ENCODE results near the gene ETHE1.
"Not testable (repeated sequence)": the region's sequence is repeated elsewhere in the genome, so short reads cannot be mapped to it uniquely, and the experiment has no call there.

The ETHE1 gene

DNA sequence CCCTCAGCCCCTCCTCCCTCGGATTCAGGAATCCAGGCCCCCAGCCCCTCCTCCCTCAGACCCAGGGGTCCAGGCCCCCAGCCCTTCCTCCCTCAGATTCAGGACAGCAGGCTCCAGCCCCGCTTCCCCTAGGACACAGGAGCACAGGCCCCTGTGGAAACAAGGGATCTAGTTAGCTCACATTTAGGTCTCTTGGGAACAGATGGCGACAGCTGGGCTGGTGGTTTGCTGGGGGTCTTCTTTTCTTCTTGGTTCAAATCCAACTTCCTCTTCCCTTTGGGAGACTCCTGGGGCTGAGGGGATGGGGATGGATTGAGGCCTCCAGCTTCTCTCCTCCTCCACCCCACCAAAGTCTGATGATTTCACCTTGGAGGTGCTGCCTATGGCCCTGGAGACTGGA lies 25.6 kb upstream of the ETHE1 start:
- no peak for DNase-seq (ENCODE audit: extremely low read depth in 1 of 2, low read depth in 1 of 2)

DNA sequence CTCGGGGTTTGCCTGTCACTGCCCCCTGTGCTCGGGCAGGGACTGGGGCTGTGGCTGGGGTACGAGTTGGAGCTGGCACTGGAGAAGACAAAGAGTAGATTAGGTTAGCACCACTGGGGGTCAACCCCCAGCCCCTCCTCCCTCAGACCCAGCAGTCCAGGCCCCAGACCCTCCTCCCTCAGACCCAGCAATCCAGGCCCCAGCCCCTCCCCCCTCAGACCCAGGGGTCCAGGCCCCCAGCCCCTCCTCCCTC lies 25.1 kb upstream of the ETHE1 start:
- DNase-seq (ENCODE audit: extremely low read depth in 1 of 2, low read depth in 1 of 2), result no peak

- no peak for DNase-seq (ENCODE audit: extremely low read depth in 1 of 2, low read depth in 1 of 2)
Observed at GRCh38 chr19:43551399-43552197, 24.6 kb upstream of the ETHE1 start.

DNA sequence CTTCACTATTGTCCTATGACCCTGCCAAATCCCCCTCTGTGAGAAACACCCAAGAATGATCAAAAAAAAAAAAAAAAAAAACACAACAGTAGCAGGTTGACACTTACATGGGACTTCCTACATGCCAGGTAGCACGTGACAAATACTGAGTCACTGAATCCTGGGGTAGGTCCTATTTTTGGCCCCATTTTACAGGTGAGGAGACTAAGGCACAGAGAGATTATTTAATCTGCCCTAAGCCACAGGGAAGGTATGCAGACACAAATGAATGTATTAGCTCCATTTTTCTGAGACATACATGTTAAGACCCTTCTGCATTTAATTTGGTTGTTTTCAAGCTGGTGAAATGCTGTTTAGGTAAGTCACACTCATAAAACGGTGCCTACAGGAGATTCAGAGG lies 21.7 kb upstream of the ETHE1 start:
- no peak for DNase-seq (ENCODE audit: extremely low read depth in 1 of 2, low read depth in 1 of 2)

GRCh38 chr19:43547926-43548325 lies 20.9 kb upstream of the ETHE1 start:
- DNase-seq (ENCODE audit: extremely low read depth in 1 of 2, low read depth in 1 of 2), result not testable (repeated sequence)

DNA sequence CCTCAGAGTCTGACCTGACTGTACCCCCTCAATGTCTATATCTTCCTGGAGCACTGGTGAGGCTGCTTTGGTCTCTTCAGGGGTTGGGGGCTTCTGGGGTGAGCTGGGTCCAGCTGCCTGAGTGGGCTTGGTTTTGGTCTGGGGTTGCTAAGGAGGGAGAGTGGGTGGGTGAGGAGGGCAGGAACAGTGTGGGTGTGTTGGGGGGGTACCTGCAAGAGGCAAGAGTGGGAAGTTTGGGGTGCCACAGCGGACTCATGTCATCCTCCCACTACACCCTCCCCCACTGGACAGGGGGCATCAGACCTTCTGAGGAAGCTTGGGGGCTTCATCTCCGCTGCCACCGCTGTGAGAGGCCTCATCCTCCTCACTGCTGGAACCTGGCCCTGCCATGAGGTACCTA lies 19.6 kb upstream of the ETHE1 start:
- no peak for DNase-seq (ENCODE audit: extremely low read depth in 1 of 2, low read depth in 1 of 2)

- DNase-seq (ENCODE audit: extremely low read depth in 1 of 2, low read depth in 1 of 2), result no peak
Observed at GRCh38 chr19:43545981-43546380, 19.0 kb upstream of the ETHE1 start.

- no peak for DNase-seq (ENCODE audit: extremely low read depth in 1 of 2, low read depth in 1 of 2)
Observed at GRCh38 chr19:43545276-43545675, 18.3 kb upstream of the ETHE1 start.

DNA sequence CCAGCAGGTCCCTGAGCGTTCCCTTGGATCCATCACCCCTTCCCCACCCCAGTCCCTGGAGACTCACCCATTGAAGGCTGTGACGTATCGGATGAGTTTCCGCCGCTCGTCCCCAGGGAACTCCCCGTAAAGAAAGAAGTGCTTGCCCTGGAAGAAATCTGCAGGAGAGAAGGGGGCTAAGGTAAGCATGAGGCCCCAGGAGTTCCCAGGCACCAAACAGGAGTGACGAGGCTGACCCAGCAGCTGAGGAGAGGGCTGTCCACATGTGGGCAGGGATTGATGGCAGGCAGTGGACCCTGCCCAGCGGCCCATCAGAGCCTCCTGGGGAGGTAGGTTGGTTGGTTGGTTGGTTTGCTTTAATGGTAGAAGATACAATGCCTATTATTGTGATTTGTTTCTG lies 17.1 kb upstream of the ETHE1 start:
- DNase-seq (ENCODE audit: extremely low read depth in 1 of 2, low read depth in 1 of 2), result no peak

GRCh38 chr19:43541920-43542650 lies 15.1 kb upstream of the ETHE1 start:
- no peak for DNase-seq (ENCODE audit: extremely low read depth in 1 of 2, low read depth in 1 of 2)

- DNase-seq (ENCODE audit: extremely low read depth in 1 of 2, low read depth in 1 of 2), result no peak
Observed at GRCh38 chr19:43540381-43540780, 13.4 kb upstream of the ETHE1 start.

- no peak for DNase-seq (ENCODE audit: extremely low read depth in 1 of 2, low read depth in 1 of 2)
Observed at GRCh38 chr19:43538922-43539321, 11.9 kb upstream of the ETHE1 start.

DNA sequence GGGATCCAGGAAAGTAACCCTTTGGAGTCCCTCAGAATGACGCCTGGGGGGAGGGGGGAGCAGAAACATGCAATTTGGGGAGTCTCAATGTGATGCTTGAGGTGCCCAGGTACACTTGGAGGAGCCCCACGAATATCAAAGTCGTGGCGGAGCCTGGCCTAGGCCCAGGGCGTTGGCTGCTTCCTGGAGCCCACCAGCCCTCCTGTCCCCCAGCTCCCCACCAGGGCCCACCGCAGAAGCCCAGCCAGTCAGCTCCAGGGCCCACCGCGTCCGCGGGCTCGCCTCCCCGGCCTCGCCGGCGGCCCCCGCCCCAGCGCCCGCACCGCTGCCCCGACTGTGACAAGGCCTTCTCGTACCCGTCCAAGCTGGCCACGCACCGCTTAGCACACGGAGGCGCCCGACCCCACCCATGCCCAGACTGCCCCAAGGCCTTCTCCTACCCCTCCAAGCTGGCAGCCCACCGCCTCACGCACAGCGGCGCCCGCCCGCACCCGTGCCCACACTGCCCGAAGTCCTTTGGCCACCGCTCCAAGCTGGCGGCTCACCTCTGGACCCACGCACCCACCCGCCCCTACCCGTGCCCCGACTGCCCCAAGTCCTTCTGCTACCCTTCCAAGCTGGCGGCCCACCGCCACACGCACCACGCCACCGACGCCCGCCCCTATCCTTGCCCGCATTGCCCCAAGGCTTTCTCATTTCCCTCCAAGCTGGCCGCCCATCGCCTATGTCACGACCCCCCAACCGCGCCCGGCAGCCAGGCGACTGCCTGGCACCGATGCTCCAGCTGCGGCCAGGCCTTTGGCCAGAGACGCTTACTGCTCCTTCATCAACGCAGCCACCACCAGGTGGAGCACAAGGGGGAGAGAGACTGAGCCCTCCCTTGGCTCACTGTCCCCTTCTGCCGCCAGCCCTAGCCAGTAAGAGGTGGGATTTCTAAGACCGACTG lies 8.1 kb upstream of the ETHE1 start:
- DNase-seq (ENCODE audit: extremely low read depth in 1 of 2, low read depth in 1 of 2), result no peak

DNA sequence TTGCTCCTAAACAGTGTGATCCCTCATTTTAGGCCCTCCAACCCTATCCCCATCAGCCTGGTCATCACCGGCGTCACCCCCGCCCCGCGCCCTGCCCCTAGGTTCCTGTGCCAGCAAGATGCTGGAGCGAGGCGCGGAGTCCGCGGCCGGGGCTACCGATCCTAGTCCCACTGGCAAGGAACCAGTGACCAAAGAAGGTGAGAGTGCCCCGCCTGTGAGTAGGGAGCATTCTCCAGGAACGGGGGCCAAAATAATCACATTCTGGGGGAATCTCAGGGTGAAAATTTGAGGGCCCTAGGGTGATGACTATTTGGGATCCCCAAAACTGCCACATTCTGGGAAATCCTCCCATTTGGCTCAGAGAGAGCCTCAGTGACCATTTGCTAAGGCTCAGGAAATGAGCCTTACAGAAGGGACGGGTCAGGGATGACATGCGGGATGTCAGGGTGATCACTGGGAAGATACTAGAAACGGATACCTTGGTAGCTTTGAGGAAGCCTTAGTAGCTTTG lies 7.4 kb upstream of the ETHE1 start:
- no peak for DNase-seq (ENCODE audit: extremely low read depth in 1 of 2, low read depth in 1 of 2)

GRCh38 chr19:43533546-43534304 lies 6.7 kb upstream of the ETHE1 start:
- peak; percentile 85 to 99 for DNase-seq (ENCODE audit: extremely low read depth in 1 of 2, low read depth in 1 of 2)

DNA sequence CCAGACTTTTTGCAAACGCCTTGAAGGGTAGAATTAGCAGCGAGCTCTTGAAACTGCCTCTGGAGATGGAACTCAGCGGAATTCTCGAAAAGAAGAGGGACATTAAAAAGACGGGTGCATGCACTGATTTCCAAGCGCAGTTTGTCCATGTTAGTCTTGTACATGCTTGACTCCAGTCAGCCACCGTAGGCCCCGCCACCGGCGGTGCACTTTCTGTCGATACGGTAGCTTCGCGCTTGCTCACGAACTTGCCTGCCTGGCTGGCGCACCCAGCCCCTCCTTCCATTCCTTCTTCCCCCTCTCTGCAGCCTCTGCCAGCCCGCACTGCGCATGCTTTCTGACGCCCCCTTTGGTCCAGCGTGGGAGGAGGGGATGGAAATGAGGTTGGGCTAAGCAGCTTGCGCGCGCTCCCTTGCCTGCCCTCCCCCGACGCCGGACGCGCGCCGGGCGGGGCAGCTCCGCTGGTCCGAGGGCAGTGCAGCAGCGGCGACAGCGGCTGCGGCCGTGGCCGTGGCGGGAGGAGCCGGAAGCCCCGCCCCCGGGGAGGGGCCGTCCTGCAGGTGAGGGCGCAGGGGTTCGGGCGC lies 6.1 kb upstream of the ETHE1 start, which contains the start of gene ZNF575:
Gene ZNF575, plus strand, starts transcription at position 227 of the 584 bp plus-strand sequence. CDS start 1,235 bp downstream, outside the sequence.
- peak; percentile 81 to 91 for DNase-seq (ENCODE audit: extremely low read depth in 1 of 2, low read depth in 1 of 2)

- DNase-seq (ENCODE audit: extremely low read depth in 1 of 2, low read depth in 1 of 2), result peak in 1 of 2 donors; percentile 59
Observed at GRCh38 chr19:43532571-43532961, 5.6 kb upstream of the ETHE1 start.

DNA sequence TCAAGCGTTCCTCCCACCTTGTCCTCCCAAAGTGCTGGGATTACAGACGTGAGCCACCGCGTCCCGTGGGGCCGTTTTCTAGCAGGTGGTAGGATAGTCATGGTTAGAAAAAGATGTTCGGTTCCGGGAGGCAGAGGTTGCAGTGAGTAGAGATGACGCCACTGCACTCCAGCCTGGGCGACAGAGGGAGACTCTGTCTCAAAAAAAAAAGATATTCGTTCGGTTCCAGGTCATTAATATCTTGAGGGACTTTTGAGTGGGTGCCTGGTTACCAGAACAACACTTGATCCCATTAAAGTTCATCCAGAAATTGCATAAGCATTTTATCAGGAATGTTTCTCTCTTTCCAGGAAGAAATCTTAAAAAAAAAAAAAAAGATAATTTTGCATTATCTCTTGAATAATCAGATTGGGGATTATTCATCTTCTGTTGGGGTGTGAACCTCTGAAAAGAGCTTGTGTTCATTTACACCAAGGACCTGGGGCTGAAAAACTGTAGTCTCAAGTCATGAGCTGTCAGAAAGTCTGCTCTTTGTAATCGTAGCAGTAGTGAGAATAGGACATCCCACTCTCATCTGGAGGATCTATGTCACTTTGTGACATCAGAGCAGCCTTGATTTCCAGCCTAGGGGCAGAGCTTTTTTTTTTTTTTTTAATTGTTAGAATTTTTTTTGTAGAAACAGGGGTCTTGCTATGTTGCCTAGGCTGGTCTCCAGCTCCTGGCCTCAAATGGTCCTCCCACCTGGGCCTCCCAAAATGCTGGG lies 1.0 kb upstream of the ETHE1 start:
- no peak for DNase-seq (ENCODE audit: extremely low read depth in 1 of 2, low read depth in 1 of 2)

All from stimulated activated CD8-positive, alpha-beta memory T cell treated with anti-CD3 and anti-CD28 coated beads, Interleukin-7, amount 100 ng/mL, for 48 hours (primary cell).